GM19467 (cell line): ENCODE results near the gene FBXL16.
"Not testable (repeated sequence)": the region's sequence is repeated elsewhere in the genome, so short reads cannot be mapped to it uniquely, and the experiment has no call there.

Experiments used
- ATAC-seq: cut with Tn5 transposase; IDR thresholded peaks from one replicate; pipeline ENCODE4 v1.9.1; 2021; ENCODE audit warnings: mild to moderate bottlenecking, moderate library complexity; ENCODE audit not compliant: unreplicated experiment

The FBXL16 gene

DNA sequence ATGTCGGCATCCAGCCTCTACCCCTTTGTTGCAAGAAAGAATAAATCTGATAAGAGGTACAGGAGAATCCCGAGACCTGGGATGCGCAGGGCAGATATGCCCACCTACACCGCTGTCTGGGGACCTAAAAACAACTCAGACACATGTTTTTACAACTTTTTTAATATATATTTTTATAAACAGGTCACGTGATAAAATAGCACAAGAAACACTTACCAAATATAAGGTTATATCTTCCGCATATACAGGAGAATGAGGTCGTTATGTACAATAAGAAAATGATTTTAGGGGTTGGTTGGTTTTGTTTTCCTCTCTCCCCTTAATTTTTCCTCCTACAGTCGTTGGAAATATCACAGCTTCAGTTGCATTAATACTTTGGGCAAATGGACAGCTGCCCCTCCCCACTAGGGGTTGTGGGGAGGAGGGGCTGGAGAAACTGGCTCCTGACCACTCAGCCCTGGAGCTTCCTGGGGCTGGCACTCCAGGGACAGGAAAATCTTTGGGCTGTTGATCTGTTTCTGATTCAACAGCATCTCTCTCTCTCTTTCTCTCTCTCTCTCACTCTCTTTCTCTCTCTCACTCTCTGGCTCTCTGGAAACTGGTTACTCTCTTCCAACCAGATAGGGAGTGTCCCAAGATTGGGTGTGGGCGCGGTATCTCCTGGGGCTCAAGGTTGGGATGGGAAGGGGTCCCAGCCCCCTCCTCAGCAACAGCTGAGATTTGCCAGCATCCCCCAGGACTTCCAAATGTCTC, 13.1 kb downstream of the FBXL16 start:
- ATAC-seq, result no peak

DNA sequence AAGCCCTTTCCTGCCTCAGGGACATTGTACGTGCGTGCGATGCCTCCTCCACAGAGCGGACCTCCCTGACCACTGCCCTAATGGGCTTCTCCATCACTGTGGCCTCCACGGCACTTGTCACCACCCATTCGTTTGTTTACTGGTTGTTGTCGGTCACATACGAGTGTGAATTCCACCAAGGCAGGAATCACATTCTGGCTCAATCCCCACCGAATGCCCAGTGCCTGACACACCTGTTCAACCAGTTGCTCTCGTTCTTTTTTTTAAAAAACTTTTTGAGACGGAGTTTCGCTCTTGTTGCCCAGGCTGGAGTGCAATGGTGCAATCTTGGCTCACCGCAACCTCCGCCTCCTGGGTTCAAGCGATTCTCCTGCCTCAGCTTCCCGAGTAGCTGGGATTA, 14.4 kb downstream of the FBXL16 start:
- not testable (repeated sequence) for ATAC-seq

DNA sequence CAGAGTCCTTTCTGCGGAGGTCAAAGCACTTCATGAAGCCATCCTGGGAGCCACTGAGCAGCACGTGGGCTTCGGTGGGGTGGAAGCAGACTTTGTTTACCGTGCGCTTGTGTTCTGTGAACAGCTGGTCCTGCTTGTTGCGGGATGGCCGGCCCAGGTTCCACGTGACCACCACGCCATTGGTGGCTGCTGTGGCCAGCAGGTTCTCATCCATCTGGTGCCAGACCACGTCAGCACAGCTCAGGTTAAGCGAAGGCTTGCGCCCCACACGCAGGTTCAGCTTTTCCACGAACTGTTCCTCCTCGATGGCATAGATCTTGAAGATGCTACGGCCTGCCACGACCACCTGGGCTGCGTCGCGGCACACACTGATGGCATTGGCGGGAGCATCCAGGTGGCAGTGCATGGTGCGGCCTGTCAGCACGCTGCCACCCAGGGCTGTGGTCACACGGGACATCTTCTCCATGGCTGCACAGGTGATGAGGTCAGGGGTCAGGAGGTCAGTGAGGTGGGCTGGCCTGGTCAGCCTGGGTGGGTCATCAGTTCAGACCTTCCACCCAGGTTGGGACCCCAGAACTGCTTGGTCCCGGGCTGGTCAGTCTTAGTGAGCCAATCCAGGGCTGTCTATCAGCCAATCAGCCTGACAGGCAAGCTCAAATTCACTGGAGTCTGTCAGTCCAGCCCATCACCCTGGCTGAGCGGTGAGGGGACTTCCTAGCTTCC, 16.3 kb downstream of the FBXL16 start:
- no peak for ATAC-seq

DNA sequence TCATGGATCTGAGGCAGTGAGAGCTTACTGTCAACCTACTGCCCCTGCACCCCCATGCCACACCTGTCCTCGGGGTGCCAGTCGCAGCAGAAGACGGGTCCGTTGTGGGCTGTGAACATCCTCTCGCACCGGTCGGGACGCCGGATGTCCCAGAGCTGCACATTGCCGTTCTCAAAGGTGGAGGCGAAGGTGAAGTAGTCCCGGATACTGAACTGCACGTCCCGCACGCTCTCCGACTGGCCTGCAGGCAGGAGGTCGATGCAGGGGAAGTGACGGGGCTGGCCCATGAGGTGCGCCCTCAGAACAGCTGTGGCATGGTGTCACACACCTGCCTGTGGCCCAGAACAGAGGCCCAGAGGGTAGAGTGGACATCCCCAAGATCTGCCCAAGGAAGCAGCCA, 18.1 kb downstream of the FBXL16 start:
- ATAC-seq, result no peak

DNA sequence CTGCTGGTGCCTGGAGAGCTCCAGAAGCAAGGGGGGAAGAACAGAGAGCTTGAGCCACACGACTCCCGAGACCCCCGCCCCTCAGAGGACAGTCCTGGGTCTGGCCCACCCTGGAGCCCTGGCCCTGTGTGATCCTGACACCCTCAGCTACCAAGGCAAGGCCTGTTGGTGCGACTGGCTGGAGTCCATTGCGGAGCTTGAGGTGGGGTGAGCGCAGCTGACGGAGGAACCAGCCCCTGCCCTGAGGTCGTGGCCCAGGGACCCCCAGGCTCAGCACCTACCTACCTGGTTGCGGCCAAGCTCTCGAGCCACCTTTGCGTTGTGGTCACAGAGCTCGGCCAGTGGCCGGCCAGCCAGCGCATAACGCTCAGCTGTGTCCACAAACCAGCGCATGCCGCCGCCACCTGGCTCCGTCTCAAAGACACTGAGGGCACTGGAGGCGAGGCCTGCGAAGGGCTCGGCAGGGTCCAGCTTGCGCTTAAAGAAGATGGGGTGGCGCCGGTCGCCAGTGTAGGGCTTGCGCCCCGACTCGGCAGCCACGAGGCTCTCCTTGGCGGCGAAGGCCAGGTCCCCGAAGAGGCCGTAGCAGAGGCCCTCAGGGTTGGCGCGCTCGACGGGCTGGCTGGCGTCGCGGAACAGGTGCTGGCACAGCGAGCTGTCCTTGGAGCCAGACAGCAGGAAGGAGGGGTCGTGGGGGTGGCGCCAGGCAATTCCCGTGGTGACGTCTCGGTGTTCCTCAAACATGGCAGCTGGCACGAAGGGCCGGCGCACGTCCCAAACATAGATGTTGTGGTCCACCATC, 18.9 kb downstream of the FBXL16 start:
- ATAC-seq, result no peak

DNA sequence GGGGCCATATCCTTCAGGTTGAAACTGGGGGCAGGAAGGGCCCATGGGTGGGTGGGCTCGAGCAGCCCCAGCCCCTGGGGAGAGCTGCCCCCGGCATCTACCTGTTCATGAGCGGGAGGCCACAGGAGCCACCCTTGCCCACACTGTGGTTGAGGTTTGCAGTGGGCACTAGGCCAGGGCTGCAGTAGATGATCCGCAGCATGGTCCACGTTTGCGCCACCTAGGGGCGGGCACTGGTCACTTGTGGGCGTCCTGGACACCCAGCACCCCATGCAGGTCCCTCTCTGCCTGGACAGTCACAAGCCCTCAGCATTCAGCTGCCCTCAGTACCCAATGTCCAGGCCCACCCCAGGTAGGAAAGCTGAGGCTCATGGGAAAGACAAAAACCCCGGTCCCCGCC, 19.6 kb downstream of the FBXL16 start:
- no peak for ATAC-seq

DNA sequence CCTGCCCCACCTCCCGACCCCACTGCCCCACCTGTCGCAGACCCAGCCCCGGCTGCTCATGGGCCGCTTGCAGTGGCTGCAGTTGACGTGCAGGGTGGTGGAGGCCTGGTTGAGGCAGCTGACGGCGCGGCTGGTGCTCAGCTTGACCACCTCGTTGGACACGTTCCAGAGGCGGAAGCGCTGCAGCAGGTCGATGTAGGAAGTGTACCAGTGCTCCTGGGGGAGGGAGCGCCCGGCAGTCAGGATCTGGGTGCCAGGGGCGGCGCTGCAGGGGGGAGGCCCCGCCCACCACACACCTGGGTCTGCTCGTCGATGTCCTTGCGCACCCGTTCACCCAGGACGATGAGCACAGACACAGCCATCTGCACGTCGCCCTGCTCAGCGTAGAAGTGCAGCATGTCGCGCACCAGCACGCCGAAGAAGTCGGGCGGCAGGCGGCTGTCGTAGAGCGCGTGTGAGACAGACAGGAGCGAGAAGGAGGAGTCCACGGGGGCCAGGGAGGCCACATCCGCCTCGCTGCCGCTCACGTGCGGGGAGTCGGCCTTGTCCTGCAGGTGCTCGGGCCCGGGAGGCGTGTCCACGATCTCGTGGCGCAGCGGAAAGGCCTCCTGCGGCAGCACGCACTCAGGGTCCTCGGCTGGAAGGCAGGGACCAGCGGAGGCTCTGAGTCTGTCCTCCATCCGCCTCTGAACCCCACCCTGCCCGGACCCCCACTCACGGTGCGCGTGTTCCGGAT, 20.5 kb downstream of the FBXL16 start:
- ATAC-seq, result no peak

DNA sequence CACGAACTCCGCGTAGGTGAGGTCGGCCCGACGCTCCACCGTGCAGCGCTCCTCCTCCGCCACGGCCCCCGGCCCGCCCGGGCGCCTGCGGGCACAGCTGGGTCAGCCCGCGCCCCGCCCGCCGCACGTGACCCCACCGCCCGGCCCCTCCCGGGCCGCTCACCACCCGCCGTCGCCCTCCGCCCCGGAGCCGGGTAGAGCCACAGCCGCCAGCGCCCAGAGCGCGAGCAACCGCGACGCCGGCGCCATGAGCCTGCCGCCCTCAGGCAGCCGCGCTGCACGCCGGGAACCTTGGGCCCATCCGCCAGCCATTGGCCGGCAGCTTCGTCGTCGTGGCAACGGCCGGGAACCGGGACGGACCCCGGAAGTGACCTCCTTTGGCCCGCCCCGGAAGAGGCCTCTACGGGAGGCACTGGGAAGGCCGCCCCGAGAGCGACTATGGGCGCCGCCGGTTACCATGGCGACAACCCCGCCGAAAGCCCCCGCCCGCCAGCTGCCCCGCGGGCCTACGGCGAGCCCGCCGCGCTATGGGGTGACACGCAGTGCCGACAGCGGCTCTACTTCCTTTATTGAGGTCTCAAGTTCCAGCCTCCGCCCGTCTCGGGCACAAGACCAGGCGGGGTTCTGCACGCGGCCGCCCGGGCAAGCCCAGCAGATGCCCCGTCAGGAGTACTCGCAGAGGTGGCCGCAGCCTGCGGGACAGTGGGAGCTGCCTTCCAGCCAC, 21.4 kb downstream of the FBXL16 start, which contains the start of gene JMJD8:
TSS of gene JMJD8 (minus strand) at position 264 of the 724 bp plus-strand sequence. CDS start at position 249, 15 bp downstream.
- peak; percentile 62 for ATAC-seq

DNA sequence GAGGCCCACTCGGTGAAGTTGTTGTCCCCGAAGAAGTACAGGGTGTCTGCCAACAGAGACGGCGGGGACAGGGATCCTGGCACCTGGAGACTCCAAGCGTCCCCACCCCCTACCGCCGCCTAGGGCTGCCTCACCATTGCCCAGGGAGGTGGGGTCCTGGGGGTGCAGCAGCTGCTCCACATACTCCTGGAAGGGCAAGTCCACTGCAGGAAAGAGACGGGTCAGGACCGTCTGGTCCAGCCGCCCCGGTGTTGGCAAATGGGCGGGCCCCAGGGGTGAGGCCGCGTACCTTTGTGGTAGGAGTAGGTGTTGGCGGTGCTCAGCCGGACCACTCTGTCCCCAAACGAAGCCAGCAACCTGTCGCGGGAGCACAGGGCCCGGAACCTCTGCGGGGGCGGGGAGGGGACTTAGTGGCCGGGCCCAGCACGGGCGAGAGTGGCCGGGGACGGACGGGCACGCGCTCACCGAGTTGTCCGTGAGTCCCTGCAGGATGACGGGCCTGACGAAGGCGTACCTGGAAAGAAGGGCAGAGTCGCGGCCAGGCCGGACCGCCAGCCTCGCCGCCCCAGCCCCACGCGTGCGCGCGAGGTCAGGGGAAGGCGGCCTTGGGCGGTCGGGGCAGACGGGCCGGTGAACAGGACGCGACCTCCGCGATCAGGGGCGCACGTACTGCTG, 22.1 kb downstream of the FBXL16 start:
- no peak for ATAC-seq

DNA sequence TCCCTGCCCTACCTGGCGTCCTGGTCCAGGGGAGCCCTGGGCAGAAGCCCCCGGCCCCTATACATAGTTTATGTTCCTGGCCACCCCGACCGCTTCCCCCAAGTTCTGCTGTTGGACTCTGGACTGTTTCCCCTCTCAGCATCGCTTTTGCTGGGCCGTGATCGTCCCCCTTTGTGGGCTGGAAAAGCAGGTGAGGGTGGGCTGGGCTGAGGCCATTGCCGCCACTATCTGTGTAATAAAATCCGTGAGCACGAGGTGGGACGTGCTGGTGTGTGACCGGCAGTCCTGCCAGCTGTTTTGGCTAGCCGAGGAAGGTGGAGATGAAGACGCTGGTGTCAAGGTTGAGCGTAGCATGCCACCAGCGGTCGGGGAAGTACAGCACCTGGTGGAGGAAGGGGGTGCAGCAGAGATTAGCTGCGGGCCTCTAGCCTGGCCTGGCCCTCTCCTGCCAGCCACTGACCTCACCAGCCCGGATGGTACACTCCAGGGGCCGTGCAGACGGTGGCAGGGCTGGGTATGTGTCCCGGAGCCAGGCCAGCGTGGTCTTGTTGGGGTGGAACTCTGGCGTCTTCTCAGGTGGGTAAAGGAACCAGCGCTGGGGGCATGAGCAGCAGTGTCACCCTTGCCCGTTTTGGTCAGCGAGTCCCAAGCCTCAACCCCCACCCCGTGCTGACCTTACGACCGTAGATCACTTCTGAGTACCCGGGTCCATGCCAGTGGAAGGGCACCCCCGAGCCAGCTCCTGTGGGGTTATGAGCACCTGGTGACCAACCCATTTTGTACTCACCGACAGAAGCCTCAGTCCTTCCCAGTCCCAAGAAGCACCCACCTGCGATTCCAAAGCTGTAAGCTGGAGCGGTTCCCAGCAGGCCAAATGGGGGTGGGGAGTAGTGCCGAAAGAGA, 22.9 kb downstream of the FBXL16 start:
- no peak for ATAC-seq

DNA sequence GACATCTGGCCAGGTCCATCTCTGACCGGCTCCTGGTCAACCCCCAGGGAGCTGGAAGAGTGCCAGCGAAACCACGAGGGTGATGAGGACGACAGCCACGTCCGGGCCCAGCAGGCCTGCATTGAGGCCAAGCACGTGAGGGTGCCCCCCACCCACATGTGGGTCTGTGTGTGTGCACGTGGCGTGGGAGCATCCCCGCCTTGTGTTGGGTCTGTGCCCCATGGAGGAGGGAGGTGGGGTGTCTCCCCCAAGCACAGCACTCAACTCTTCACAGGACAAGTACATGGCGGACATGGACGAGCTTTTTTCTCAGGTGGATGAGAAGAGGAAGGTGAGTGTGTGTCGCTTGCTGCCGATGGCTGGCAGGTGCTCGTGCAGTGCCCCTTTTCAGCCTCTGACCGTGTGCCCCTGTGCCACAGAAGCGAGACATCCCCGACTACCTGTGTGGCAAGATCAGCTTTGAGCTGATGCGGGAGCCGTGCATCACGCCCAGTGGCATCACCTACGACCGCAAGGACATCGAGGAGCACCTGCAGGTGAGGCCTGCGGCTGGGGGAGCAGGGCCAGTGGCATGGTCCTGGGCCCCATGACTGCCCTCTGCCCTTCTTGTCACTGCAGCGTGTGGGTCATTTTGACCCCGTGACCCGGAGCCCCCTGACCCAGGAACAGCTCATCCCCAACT, 23.7 kb downstream of the FBXL16 start:
- no peak for ATAC-seq

DNA sequence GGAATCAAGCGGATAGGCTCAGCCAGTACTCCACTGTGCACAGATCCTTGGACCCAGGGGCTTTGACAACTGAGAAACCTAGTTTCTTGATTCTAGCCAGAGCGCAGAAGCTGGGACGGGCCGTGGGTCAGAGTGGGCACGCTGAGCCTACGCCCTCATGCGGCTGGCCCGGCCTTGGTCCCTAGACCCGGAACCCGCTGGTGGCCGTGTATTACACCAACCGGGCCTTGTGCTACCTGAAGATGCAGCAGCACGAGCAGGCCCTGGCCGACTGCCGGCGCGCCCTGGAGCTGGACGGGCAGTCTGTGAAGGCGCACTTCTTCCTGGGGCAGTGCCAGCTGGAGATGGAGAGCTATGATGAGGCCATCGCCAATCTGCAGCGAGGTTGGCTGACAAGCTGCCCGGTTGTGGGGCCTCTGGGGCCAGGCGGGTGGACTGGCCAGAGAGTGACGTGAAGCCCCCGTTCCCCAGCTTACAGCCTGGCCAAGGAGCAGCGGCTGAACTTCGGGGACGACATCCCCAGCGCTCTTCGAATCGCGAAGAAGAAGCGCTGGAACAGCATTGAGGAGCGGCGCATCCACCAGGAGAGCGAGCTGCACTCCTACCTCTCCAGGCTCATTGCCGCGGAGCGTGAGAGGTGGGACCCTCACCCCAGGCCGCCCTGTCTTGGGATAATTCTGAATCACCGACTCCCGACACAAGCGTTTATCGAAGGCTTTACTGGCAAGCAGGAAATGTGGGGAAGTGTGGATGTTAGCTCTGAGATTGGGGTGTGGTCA, 24.4 kb downstream of the FBXL16 start:
- no peak for ATAC-seq

DNA sequence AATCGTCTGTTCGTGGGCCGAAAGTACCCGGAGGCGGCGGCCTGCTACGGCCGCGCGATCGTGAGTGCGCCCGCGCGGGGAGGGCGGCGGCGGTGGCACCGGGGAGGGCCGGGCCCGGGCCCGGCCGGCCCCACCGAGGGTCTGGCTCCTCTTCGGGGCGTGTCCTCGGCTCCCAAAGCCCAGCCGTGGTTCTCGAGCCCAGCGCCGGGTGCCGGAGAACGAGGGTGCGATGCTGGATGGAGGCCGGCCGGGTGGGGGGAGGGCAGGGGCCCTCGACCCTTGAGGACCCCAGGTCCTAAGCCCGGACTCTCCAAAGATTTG, 25.0 kb downstream of the FBXL16 start:
- ATAC-seq, result no peak

DNA sequence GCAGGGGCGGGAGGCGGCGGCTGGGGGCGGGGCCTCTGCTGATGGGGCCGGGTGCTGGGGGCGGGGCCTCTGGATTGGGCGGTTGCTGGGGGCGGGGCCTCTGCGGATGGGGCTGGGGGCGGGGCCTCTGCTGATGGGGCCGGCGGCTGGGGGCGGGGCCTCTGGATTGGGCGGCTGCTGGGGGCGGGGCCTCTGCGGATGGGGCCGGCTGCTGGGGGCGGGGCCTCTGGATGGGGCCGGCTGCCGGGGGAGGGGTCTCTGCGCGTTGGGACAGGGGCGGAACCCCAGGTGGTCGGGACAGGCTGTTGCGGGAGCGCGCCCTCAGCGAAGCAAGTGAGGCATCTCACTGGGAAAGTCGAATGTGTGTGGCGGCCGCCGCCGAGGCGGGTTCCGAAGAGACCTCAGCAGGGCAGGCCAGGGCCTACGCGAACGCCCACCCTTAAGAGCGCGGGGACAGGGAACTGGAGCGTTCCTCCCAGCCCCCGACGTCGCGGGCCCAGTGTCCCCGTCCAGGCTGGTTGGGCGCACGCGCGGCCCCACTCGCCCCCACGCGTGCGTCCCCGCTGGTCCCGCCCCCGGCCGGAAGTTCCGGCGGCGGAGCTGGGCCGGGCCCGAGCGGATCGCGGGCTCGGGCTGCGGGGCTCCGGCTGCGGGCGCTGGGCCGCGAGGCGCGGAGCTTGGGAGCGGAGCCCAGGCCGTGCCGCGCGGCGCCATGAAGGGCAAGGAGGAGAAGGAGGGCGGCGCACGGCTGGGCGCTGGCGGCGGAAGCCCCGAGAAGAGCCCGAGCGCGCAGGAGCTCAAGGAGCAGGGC, 25.6 kb downstream of the FBXL16 start, which contains the start of gene STUB1:
TSS of gene STUB1 (plus strand) at position 597 of the 811 bp plus-strand sequence. CDS start at position 713, 116 bp downstream.
- no peak for ATAC-seq

DNA sequence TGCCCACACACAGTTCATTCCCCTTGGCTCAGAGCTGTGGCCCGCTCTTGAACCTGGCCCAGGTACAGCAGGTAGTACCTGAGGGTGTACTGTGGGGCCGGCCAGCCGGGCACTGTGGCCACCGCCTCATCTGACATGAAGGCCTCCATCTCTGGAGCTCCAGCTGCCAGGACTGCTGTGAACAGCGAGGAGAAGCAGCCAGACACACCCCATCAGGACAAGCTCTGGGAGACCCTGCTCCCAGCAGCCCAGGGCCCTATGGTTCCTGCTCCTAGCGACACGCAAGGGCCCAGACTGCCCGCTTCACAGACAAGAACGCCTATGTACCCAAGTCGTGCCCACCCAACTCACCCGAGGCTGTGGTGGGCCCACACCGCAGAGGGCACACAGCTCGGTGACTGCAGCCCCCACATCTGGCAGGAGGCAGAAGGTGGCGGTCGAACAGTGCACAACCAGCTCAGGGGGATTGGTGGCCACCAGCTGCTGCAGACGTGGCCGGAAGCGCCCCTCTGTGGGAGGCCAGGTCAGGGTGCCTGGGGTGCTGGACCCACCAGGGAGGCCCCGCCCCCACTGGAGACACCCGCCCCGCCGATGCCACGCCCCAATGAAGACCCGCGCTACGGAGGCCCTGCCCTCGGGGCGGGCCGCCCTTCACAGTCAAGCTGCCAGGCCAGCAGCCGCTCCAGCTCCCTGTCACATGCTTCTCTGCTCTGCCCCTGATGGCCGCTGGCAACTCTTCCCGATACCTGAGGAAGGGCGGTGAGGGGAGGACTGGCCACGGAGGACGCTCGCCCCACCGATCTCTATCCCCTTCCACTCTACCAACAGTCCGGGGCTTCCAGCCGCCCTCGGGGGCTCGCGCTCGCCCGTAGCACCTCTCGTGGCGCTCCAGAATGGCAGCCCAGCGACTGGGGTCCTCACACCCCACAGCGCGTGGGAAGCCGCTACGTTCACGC, 26.5 kb downstream of the FBXL16 start:
- ATAC-seq, result no peak
